Right forelimb (tissue), 1 donor: ENCODE results near the gene RALGPS1.
A peak's percentile ranks its signal among the peaks of the same experiment; 100 is the strongest.

Experiments
- DNase-seq: peaks from one replicate; pipeline ENCODE4 v3.0.0-alpha.2; 2018

The RALGPS1 gene

DNA sequence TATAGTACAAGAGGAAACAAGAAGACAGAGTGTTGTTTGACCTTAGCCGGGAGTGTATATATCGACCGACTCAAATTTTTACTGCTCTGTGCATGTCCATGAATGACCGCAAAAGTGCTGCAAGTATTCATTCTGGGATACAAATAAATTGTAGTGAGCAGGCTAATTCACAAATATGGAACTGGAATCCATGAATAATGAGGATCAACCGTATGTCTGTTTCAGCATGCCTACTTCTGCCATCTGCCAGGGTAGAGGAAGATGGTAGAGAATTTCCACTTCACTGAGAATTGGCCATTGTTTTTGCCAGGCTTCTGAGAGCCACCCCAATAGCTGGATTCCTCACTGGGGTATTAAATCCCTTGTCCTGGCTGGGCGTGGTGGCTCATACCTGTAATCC, 8.5 kb upstream of the RALGPS1 start:
- DNase-seq: no peak

DNA sequence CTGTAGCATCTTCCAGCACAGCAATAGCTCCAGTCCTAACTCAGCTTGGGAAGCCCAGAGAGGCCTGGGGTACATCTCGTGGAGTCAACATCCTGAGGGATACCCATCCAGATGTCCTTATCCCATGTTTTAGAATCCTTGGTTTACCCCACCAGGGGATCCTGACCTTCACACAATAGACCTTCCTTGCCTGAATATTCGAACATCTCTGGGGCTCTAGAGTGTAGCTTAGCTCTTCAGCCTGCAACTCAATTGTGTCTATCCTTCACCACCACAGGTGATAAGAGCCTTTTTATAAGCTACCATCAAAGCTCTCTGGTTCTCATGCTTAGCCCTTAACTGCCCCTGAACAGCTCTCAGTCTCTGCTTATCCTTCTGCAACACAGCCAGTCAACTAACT, 7.5 kb upstream of the RALGPS1 start:
- no peak for DNase-seq

DNA sequence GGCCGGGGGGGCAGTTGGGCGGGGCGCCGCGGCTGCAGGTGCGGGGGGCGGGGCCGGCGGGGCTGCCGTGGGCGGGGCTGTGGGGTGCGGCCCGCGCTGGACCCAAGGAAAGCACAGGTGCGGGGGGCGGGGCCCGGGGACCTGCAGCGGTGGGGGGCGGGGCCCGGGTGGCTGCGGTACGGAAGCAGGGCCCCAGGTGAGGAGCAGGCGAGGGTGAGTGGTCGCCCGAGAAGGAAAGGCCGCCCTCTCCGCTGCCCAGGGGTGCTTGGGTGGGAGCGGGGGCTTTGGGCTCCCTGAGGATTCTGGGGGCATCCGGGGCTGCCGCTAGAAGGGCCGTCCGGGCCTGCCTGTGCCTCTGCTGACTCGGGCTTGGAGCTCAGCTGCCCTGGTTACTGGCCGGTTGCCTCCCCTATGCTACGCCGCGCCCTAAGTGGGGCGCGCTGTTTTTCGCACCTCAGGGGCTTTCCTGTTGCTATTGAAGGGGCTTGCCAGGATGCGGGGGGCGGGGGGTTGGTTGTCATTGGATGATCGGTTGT, 767 bp downstream of the RALGPS1 start:
- no peak for DNase-seq

DNA sequence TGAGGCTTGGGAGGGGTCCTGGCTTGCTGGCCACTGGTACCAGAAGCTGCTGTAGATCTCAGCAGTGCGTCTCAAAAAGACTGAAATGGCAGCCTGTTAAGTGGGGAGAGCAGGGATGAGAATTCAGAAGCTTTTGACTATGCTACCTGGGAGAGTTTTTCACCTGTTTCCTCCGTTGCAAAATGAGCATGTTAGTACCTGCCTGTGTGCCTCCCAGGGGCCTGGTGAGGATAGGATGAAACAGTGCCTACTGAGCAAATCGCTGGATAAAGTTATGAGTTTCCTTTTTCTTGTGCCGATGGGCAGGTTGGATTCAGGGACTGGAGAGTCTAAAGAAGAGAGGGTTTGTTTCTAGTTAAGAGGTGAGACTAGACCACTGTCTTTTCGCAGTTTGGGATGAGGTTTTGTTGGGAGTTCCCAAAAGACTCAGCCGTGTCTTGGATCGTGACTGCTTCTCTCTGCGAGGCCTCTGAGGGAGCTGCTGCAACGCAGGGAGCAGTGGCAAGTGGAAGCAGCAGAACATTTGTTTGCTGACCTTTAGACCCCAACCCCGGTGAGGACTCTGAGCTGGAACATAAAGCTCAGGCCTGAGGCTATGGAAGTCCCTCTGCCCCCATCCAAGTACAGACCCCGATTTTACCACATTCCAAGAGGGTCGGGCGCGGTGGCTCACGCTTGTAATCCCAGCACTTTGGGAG, 1.4 kb downstream of the RALGPS1 start:
- DNase-seq: no peak

DNA sequence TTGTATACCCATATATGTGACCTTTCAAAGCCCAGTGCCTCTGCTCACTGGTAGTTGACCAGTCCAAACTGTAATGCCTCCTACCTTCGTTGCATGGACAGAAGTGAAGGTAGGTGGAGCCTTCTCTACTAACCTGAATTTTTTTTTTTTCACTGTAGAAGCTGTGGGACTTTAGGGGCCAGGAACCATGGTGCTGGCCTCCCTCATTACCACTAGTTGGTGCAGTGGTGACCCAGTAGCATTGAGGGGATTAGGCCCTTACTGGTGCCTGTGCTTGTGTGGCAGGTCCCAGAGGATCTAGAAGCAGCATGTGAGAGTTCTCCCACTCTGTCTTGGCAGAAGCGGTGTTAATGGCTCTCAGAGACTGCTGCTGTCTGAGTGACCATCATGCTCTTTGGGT, 2.3 kb downstream of the RALGPS1 start:
- DNase-seq: no peak

DNA sequence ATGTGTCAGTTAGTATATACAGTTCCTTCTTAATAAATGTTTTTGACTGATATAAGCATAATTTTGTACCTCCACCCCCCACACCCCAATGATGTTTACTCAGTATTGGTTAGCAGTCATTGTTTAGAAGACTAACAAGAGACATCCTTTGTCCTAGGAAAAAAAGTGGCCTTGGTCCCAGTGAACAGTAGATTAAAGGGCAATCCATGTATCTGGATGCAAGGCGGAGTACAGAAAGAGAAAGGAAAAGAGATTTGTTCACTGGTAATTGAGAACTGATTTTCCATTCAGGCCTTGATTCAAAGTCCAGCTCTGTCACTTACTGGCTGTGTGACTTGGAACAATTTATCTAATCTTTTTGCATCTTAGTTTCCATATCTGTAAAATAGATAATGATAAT, 4.6 kb downstream of the RALGPS1 start:
- DNase-seq: no peak

DNA sequence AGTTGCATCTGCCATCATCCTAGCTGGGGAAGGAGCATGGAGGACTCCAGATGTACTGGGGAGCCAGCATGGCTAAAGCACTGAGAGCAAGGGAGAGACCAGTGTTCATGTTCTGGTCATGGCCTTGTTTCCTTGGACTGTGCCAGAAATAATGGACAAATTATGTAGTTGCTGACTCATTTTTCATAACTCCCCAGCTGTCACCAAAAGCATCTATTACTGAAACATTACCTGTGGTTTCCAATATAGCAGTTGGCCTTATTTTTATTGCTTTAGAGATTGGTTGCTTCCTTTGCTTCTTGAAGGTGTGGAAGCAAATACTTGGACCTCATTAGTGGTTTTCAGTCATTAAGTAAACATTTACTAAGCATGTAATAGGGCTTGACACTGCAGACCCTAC, 11.3 kb downstream of the RALGPS1 start:
- DNase-seq: no peak

DNA sequence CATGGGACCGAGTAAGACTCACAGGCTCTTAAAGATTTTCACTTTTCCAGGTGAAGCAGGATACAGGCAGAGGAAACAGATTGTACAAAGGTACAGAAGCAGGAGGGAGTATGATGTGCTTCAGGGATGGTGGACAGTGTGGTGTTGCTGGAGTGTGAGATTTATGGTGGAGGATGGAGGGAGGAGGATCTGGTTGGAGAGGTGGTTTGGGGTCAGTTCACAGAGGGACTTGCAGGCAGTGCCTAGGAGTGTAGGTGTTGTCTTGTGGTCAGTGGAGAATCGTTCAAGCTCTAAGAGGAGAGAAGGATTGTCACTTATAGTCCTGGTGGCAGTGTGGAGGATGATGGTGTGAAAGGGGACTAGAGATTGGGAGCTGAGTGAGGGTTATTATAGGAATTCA, 11.8 kb downstream of the RALGPS1 start:
- DNase-seq: no peak

DNA sequence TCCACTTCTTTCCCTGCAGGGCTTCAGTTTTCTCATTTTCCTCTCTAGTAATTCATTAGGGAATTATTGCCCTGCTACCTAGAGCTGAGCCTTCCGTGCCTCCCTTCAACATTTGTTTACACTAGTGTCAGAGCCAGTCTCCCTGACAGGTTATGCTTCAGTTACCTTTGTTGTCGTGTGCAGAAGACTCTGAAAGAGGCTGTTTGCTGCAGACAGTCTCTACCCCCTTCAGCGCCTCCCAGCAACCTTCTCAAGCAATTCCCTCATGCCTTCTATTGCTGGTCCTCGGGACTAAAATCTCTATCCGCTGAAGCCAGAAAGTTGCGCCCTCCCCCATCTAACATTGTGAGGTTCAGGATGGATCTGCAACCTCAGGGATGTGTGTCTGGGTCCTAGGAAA, 12.8 kb downstream of the RALGPS1 start:
- DNase-seq: no peak

DNA sequence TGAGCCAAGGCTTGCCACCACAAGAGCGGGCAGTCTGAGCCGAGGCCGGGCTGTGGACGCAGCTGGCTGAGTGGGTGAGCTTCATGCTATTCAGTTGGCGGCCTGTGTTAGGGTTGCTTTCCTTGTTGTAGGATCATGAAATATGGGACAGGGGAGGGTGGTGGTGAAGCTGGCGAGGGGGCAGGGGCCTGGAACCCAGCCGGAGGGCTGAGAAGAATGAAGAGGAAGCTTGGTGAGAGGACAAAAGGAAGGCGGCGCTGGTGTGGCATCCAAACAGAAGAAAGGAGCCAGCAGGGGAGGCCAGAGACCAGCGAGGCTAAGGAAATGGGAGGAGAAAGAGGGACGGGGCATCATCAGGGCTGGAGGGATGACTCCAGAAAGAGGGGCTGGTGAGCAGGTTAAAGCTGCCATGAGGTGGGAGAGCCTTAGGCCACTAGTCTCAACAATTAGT, 18.3 kb downstream of the RALGPS1 start:
- DNase-seq: no peak

DNA sequence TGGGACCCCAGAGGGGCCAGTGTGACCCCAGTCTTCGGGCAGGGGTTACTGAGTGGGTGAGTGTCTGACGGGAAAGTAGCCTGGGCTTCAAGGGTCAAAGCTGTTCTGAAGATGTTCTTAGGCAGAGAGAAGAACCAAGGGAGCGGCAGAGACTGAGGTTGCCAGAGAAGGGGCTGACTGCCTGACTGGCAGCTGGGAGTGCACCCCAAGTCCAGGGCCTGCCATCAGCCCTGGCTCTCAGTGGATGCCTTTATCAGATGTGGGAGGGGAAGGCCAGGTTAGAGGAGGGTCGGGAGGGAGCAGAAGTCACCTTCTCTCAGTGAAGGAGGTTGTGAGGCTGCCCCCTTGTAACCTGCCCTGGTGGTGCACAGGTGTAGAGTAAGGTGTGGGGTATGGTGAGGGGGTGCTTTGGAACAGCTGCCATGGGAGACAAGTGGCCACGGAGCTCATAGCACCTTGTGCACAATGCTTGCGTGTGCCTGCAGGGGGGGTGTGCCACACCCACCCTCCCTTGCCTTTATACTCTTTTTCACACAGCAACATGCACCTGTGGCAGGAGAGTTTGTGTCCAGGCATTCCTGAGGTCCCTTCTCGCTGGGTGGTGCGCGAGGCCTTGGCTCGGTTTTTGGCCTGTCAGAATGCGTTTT, 18.9 kb downstream of the RALGPS1 start:
- no peak for DNase-seq

DNA sequence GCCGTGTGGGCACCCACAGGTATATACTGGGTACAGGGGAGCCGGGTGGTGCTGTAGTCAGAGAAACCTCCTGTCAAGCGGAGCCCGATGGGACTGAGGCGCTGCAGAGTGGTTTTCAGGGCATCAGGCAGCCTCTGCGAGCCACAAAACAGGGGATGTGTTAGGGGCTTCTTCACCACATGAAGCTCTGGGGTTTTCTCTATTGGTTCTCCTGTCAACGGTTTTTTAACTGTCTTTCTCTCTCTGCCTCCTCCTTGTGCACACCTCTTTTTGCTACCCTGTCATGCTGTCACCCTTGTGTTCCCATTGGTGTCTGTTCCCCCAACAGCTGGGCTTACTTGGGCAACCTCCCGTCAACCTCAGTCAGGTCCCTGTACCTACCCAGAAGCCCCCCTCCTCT, 19.9 kb downstream of the RALGPS1 start:
- DNase-seq: no peak

DNA sequence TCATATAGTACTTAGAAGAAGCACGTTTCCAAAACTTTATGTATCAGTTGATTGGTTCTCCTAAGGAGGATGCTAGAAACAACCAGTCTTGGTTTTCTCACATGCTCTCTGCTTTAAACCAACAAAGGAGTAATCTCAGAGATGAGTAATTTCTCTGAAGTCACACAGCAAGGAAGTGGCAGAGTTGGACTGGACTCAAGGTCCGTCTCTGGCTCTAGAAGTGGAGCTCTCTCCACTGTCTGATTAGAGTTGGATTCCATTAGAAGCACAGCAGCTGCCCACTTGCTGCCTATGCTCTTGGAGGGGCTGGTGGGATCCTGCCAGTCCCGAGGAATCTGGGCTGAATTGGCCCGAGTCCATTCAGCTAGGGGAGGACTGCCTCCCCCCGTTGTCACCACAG, 21.0 kb downstream of the RALGPS1 start:
- DNase-seq: no peak

DNA sequence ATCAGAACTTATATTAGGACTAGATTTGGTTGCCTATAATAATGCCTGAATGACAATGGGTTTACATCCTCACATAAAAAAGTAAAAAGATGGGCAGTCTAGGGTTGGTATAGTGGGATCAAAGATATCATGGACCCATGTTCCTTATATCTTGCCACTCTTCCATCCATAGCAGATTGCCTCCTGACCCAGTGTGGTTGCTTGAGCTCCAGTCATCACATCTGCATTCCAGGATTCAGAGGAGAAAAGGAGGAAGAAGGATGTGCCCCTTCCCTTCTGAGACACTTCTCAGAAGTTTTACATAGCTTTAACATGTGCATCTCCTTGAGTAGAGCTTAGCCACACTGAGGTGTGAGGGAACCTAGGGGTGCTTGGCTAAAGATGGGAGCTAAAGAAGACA, 22.9 kb downstream of the RALGPS1 start:
- DNase-seq: no peak

DNA sequence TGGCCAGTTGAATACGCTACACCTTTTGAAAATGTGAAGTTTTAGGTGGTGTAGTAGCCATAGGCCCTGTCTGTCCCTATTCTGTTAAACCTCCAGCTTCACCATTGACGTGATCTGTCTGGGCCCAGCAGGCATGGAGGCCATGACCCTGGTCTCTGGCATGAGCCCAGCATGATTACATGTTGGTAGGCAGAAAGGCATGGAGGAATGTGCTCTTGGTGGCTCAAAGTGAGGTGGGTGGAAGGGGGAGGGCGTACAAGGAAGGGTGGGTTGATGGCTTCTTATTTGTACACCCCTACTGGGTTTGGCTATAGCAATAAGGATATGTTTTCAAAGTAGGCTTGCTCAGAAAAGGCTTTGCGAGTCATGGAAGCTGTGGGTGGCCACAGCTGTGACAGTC, 23.7 kb downstream of the RALGPS1 start:
- DNase-seq: no peak

DNA sequence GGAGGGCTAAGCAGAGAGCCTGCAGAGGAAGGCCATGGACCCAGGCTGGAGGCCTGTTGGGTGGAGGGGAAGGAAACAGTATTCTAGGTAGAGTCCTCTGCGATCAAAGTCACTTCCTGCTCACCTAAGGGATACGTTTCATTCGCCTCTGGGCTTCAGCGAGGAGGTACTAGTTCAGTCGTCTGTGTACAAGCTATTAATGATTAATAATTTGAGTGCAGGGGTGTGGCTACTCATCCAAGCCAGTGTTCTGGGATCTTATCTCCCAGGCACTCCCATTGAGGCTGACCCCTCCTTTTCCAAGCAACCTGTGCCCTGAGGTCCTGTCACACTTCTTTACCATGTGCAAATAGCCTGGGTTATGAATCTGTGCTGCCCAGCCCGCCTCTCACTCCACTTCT, 25.2 kb downstream of the RALGPS1 start:
- no peak for DNase-seq

DNA sequence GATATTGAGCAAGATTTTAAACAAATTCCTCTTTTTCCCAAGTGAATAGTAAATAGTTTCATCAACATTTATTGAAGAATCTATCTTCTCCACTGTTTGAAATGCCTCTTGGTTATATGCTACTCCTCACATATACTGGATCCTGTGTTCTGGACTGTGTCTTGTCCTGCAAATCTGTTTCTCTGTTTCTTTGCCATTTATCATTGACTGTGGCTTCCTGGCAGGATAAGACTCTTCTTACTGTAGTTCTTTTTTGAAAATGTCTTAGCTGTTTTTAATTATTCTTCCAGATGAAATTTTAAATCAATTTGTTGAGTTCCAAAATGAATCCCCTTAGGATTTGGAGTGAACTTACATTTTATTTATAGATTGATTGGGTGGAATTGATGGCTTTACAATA, 27.8 kb downstream of the RALGPS1 start:
- DNase-seq: no peak

DNA sequence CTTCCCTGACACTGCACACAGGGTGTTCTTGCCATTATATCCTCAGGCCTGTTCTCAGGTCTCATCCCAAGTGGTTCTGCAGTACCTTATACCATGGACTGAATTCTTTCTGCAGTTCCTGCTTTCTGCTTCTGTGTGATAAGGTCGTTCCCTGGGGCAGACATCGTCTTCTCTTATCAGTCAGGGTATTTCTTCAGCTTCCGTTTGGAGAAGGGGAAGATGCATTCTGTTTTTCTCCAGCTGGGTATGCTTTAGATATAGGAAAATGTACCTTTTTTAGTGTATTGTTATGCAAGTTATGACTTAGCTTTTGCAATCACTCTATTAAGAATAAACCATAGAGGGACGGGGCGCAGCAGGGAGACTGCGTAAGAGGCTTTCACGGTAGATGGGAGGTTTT, 31.1 kb downstream of the RALGPS1 start:
- DNase-seq: no peak

DNA sequence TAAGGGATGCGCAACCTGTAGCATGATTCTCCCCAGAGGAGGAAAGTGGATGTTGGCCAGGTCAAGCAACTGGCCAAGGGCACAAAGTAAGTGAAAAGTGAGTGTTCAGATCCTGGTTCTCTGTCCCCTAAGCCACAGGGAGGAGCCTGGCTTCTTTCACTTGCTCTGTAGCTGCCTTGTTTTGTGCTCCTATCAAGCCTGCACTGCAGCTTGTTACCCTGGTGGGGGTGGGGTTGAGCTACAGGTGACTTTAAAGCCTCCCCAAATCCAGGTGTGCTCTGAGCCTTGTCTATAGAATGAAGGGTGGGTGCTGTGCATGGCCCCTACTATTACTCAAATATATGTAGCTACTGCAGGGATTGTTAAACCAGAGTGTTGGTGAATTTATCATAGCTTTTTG, 32.9 kb downstream of the RALGPS1 start:
- no peak for DNase-seq

DNA sequence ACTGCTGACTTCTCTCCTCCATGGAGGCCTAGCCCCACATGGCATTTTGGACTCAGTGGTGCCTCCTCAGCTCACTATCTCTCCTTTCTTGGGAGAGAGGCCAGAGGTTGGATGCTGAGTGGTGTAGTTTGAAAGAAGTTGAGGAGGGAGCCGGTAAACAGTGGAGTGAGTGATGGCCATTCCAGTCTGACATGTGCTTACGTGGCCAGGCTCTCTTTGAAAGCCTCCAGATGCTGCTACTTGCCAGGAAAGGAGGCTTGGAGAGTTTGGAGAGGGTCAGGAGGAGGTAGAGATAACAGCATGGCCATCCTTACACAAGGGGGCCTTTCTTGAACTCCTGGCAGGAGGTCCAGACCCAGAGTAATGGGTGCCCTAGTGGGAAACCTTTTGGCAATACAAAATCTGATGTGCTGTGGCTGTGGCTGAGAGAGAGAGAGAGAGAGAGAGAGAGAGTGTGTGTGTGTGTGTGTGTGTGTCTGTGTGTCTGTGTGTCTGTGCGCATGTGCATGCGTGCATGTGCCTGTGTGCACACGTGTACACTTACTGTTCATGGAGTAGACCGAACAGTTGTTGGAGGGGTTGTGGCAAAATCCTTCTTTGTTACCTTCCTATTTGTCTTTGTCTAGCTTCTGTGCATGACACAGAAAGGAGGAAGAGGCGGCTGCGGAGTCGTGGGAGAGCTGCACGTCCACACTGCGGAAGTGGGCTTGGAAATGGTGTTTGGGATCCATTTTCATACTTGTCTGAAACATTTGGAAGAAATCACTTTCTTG, 37.8 kb downstream of the RALGPS1 start:
- DNase-seq: peak; percentile 69

DNA sequence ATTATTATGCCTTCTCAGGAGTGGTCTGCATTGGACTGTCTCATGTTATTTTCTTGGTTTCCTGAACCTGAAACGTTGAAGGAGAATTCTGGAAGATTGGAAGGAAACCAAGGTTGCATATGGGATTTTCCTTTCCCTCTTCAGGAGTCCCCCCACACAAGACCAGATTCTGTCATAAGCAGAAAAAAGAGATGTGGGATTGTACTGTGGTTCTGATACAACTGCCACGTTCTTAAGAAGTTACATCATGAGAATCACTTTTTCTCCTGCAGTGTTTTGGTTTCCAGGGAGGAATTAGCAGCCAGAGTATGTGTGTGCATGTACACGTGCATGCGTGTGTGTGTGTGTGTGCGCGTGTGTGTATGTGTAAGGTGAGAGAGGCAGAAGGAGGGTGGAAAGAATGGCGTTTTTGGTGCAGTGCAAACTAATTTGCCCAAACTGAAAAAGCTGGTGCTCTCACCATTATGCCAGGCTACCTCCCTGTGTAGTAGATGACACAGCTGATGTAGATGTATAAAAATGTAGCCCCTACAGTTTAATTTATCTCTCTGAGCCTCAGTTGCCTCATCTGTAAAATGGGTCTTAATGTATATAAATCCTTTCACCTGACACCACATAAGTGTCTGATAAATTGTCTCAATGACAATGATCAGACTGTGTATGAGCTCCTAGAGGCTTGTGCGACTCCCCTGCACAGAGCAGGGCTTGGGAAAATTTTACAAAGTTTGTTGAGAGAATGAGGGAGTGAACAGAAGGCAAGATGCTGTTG, 38.6 kb downstream of the RALGPS1 start:
- peak; percentile 73 for DNase-seq

DNA sequence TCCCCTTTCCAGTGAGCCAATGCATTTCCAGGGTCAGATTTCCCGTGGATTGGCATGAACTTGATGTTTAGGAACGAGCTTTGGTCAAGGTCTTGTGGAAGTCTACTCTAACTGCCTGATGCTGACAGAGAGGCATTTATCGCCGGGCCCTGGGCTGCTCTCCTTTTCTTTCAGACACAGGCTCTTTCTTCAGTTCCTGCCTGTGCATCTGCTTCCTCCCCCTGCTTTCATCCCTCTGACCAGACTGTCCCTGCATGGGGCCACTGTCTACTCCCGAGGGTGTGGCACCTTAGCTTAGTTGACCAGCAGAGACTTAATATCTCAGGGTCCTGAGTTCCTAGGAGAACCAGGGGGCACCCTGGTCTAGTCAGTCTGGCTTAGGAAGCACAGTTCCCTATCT, 41.2 kb downstream of the RALGPS1 start:
- DNase-seq: no peak
